ENCODE results near the gene FGF4. TPM values are rescaled to one million over a fixed set of nuclear protein-coding genes. Genes with fewer than 3 reads are reported as not detected.

The FGF4 gene
- total and polyA plus RNA-seq, 12 donors = not detected

GRCh38 chr11:69791276-69792180 is 16.4 kb upstream of the FGF4 start:
- Histone ChIP-seq H3K36me3 (replicated peaks in 1 of 2) (no peaks in the 10 kb centered on the region), H3K27me3 (no peaks in the 10 kb centered on the region), H3K9me3 (replicated peaks in 1 of 3) (no peaks in the 10 kb centered on the region), H3K27ac (no peak overlapping the region), H3K4me1 (replicated peaks in 1 of 2) (no peaks in the 10 kb centered on the region), H3K4me3 (no peak overlapping the region)
- WGBS, 4 donors = 46 to 80% (median 61%) methylated on average over 18 to 25 of the region's 25 CpGs
- peak in 3 of 7 donors; percentile 53 to 84 (median 74) for DNase-seq
- intact Hi-C loops (cut with DNase I) = no loop called here
- TF ChIP-seq CTCF (IDR thresholded peaks at IDR 0.05) = no peak
- no peak for TF ChIP-seq POLR2A (IDR thresholded peaks at IDR 0.05)

- Histone ChIP-seq H3K9me3 (replicated peaks in 1 of 3) (no peaks in the 10 kb centered on the region), H3K27ac (no peak overlapping the region), H3K36me3 (replicated peaks in 1 of 2) (no peaks in the 10 kb centered on the region), H3K27me3 (no peaks in the 10 kb centered on the region), H3K4me3 (no peak overlapping the region), H3K4me1 (replicated peaks in 1 of 2) (no peaks in the 10 kb centered on the region)
- intact Hi-C loops (cut with DNase I) = no loop called here
- no peak for DNase-seq
- no peak for TF ChIP-seq POLR2A (IDR thresholded peaks at IDR 0.05)
- no peak for TF ChIP-seq CTCF (IDR thresholded peaks at IDR 0.05)
- WGBS, 4 donors = 87 to 92% (median 90%) methylated on average over 5 to 11 of the region's 11 CpGs
These were observed 13.8 kb upstream of the FGF4 start for GRCh38 chr11:69788956-69789355.

GRCh38 chr11:69787906-69788305 is 12.8 kb upstream of the FGF4 start:
- Histone ChIP-seq H3K27ac (no peak overlapping the region), H3K9me3 (replicated peaks in 1 of 3) (no peaks in the 10 kb centered on the region), H3K4me3 (no peak overlapping the region), H3K36me3 (replicated peaks in 1 of 2) (no peaks in the 10 kb centered on the region), H3K4me1 (replicated peaks in 1 of 2) (no peaks in the 10 kb centered on the region), H3K27me3 (no peaks in the 10 kb centered on the region)
- TF ChIP-seq POLR2A (IDR thresholded peaks at IDR 0.05) (no peak), CTCF (IDR thresholded peaks at IDR 0.05) (no peak)
- DNase-seq = no peak
- intact Hi-C loops (cut with DNase I) = no loop called here
- WGBS, 4 donors = 58 to 84% (median 82%) methylated on average over 3 to 10 of the region's 10 CpGs

GRCh38 chr11:69787457-69787856 is 12.3 kb upstream of the FGF4 start:
- H3K9me3 ChIP-seq (replicated peaks in 1 of 3) = no peaks in the 10 kb centered on the region
- no peak overlapping the region for H3K27ac ChIP-seq
- 57 to 63% (median 60%) methylated on average over 4 of the region's 4 CpGs for WGBS, 4 donors
- TF ChIP-seq POLR2A (IDR thresholded peaks at IDR 0.05) (no peak), CTCF (IDR thresholded peaks at IDR 0.05) (no peak)
- no peaks in the 10 kb centered on the region for H3K36me3 ChIP-seq (replicated peaks in 1 of 2)
- DNase-seq = no peak
- intact Hi-C loops (cut with DNase I) = no loop called here
- H3K4me3 ChIP-seq = no peak overlapping the region
- H3K27me3 ChIP-seq = no peaks in the 10 kb centered on the region
- H3K4me1 ChIP-seq (replicated peaks in 1 of 2) = no peaks in the 10 kb centered on the region
